DMS79 (cell line): ENCODE results near the gene DDAH1.
A peak's percentile ranks its signal among the peaks of the same experiment; 100 is the strongest.

Experiments used
- DNase-seq: peaks from one replicate; lab custom pipeline; 2025; lab: John Stamatoyannopoulos, UW

Gene DDAH1

GRCh38 chr1:85328713-85329397, 136.1 kb downstream of the DDAH1 start:
- DNase-seq, result no peak

DNA sequence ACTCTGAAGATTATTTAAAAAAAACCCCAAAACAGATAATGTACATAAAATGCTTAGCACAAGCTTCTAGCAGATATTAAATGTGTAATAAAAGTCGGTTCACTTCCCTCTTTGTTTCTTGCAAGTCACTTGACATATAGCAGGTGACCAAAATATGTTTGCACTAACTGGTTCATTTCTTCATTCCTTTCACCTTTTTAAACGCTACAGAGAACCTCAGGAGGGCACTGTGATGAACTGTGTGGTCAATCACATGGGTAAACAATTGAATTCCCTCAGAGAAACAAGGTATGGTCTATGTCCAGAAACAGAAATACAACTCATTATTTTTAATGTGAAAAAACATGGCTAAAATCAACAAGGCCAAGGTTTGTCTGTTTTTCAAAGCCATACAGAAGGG, 137.2 kb downstream of the DDAH1 start:
- no peak for DNase-seq

- no peak for DNase-seq
Measured at GRCh38 chr1:85326851-85327250, 138.1 kb downstream of the DDAH1 start.

DNA sequence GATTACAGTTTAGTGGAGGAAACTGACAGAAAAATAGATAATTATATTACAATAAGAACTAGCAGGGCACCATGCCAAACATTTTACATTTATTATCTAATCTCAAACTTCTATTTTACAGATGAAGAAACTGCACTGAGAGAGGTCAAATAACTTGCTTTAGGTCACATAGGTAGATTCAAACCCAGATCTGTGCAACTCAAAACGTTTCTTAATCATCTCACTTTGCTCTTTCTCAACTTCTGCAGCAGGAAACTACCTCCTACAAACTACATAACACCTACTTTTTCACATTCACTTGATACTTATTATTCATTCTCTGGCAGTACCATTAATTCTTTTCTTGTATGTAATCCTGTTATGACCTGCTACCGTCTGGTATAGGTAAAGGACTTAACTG, 138.6 kb downstream of the DDAH1 start:
- no peak for DNase-seq

- no peak for DNase-seq
Measured at GRCh38 chr1:85325920-85326319, 139.0 kb downstream of the DDAH1 start.

DNA sequence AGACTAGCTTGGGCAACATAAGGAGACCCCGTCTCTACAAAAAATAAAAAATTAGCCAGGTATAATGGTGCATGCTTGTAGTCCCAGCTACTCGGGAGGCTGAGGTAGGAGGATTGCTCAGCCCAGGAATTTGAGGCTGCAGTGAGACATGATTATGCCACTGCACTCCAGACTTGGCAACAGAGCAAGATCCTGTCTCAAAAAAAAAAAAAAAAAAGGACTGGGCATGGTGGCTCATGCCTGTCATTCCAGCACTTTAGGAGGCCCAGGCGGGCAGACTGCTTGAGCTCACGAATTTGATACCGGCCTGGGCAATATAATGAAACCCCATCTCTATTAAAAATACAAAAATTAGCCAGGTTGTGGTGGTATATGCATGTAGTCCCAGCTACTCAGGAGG, 141.2 kb downstream of the DDAH1 start:
- DNase-seq, result no peak

GRCh38 chr1:85322655-85323054, 142.3 kb downstream of the DDAH1 start:
- DNase-seq, result no peak

DNA sequence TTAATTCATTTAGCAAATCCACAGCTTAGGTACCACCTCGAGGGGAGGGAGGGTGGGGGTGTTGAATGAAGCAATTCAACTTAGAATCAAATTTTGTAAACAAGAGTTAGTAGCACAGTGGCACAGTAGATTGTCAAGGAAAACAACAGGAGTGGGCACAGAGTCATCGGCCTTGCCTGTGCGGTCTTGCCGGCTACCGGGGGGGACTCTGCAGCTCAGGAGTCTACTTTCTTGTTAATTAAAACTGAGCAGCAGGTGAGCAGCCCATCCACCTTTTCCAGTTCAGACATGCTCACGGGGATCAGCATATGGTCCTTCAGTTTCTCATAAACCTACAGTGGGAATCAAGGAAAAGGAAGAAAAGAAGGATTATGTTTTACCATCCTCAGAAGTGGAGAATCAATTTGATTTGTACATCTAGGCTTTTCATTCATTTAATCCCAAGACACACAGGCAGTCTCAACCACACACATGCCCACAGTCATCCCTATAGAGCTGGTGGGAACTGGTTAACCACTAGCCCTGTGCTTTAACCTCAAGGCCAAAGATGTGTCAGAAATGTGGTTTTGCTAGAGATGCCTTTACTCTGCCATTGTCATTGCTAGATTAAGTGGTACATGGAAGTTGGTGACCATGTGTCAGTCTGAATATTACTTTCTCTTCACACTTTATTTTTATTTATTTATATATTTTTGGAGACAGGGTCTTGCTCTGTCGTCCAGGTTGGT, 143.6 kb downstream of the DDAH1 start:
- DNase-seq, result no peak

DNA sequence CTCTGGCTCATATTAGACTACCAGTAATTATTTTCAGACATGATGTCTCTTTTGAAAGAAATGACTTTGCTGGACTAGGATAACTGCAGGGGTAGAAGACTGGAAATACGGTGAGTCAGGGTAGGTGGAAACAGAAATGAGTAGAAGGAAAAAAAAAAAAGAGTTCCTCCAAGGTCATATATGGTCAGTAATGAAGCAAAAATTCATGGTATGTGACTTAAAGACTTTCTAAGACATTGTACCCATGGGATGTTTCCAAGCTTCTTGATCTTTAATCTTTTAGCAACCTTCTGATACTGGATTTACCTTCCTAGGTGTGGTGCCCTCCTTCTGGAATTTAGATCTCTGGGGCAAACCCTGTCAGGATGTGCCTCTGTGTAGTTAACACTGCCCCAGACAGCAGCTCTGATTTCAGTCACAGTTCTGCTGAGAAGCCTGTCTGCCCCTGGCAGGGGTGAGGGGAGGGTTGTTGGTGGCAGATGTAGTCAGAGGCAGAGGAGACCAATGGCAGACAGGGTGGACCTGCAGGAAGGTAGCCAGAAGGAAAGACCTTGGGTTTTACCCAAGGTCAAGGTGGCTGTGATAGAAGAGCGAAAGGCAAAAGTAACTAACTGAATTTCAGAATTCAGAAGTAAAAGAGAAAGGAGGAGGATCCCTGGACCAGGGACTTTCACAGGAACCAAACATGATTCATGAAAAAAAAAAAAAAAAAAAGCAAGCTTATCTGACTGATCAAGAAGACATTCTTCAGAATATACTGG, 144.4 kb downstream of the DDAH1 start:
- DNase-seq, result no peak

DNA sequence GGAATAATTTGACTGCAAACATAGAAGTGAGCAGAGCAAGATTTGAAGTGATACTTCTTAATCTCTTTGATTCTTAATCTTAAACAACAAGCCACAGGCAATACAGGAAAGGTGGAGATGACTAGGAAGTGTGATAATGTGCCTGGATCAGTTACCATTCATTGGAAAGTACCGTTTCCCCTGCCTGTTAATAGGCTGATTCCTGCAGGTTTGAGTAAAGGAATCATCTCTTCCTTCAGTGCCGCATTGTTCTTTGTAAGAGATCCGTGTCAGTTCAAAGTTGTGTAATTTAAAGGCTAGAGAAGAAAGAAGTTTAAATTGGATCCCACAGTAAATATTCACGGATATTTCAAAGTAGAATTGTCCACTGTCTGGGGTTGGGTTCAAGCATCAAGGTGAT, 145.0 kb downstream of the DDAH1 start:
- no peak for DNase-seq

DNA sequence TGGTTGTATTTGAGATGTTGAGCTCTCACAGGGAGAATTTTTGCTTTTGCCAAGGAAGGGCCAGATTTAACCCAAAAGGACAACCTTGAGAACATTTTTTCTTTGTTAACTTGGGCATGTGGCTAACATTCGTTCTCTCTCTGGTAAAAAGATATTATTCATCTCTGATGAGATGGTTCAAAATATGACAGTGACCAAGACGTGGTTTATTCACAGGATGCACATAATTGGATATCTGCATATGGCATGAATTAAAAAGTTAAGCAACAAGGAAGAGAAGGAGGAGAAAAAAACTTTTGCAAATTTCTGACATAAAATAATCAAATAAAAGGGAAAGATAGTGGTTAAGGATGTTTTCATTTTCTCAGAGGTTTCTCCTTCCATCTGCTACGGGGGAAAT, 145.5 kb downstream of the DDAH1 start:
- DNase-seq, result no peak

GRCh38 chr1:85318217-85318616, 146.7 kb downstream of the DDAH1 start:
- DNase-seq, result no peak

DNA sequence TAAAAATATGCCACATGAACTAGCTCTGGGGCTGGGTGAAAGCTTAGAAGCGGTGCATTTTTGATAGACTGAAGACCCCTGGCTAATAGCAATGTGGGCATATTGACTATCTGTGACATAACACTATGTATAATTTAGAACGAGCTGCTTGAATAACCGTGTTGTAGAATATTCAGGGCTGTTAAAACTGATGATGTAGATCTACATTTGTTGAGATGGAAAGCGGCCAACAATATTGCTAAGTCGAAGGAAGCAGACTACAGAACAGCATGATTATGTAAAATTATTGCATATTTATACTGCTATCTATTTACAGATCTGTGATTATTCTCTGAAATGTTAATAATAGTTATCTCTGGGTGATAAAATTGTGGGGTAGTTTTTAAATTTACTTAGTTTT, 147.4 kb downstream of the DDAH1 start:
- no peak for DNase-seq

GRCh38 chr1:85316321-85316720, 148.6 kb downstream of the DDAH1 start:
- no peak for DNase-seq

GRCh38 chr1:85315789-85316188, 149.2 kb downstream of the DDAH1 start:
- no peak for DNase-seq

- no peak for DNase-seq
Measured at GRCh38 chr1:85314726-85315125, 150.2 kb downstream of the DDAH1 start.

DNA sequence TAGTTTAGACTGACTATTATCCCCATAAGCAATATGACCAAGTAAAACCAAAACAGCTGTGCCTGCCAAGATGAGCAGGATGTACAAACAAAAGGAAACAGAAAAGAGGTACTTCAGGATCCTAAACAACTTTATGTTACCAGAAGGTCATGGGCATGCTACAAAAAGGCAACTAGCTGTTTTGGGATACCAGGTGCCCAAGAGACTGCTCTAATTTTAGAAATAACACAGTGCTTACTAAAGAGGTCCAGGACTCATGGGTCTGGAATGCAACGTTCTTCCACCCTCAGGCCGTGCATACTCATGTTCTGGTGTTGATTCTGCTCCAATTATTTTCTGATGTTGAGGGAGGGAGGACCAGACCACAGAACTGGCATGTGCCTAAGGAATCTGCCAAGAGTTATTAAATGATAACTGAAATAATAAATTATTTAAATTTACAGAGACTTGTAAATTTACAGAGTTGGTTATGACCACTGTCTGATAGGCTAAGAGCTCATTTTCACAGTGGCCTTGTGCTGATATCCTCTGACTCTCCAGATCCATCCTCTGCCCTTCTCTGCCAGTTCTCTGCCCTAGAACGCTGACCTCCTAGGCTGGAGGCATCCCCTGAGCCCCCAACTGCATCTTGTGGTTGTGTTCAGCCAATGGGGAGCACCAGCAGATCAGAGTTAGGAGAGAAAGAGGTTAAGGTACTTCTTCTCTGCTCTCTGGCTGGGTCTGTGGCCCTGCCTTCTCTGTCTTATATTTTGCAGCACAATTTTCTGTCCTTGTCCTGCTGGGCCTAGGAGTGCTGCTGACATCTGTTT, 150.9 kb downstream of the DDAH1 start:
- no peak for DNase-seq

DNA sequence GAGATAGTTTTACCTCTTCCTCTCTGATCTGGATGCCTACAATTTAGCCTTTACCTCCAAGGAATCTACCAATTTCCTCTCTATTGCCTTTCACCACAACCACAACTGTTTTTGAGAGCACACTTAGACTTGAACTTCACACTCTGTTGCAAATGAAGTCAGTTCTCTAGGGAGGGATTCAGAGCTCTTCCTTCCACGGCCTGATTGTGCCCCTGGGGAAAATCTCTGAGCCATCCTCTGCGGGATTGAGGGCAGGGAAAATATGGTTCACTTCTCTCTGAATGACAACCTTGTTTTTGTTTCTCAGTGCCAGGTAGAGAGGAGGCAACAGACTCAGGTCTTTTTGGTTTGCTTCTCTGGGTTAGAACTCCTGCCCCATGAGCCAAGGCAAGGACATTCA, 153.1 kb downstream of the DDAH1 start:
- peak; percentile 29 for DNase-seq

GRCh38 chr1:85308833-85309350, 156.1 kb downstream of the DDAH1 start:
- DNase-seq, result no peak

DNA sequence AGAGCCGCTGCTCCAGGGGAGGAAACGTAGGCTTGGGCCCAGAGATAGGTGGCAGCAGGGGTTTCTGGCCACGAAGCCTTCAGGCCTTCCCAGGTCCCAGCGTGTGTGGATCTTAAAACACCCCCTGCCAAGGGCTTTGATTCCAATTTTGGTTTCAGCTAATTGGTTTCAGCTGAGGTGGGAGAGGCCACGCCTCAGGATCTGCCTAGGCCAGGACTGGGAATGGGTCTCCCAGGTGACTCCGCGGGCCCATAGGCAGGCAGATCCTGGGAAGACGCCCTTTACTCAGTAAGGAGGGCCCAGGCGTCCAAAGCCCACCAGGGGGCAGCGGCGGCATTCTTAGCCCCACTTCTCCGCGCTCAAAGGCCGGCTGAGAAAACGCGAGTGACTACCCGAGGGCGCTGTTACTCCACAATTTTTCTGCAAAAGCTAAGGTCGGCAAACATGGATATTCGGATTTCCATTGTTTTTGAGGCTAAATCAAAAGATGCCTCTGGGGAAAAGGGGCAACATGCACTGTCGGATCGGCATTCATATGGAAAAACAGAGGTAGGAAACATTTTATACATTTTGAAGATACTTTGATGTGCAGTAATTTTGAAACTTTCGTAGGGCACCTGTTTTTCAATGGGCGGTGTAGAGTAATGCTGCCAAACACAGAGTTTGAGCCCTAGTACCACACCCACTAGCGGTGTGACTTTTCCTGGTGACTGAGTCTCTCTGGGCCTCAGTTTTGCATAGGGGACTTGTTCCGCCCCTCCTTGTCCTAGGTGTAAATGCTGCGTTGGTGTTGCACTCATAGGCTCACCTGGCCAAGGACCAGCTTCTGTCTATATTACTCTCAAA, 156.7 kb downstream of the DDAH1 start:
- DNase-seq, result peak; percentile 55

DNA sequence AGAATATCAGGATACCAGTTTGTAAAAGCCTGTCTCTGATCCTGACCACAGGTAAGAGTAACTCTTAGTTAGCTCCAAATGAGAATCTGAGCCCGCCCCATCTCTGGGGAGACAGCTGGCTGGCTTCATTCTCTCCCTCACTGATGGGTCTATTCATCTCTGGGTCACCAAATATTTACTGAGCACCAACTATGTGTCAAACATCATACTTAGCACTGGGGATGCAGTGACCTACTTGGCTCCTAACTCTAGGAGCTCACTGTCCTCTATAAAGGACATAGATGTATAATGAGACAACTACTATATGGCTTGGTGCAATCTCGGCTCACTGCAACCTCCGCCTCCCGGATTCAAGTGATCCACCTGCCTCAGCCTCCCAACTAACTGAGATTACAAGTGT, 158.7 kb downstream of the DDAH1 start:
- DNase-seq, result no peak
